Endothelial cell of umbilical vein (primary cell): ENCODE results near the gene CCDC3. TPM values are rescaled to one million over a fixed set of nuclear protein-coding genes. Genes with fewer than 3 reads are reported as not detected.

Experiments
- BruUV-seq: library from RNA; stranded (reverse); fragments of 400-500 nt; replicated peaks from 2 replicates; lab custom pipeline; 2021; lab: Mats Ljungman, UMichigan
- CTCF ChIA-PET: fragments of 300-600, 350-600 bp; sonication (Branson Sonifier 250); formaldehyde crosslinking; loops from one replicate; lab custom pipeline; 2021; ENCODE audit warnings: antibody characterized with exemption, inconsistent platforms; lab: Charles Lee
- POLR2A ChIA-PET: fragments of 300-600, 350-600 bp; sonication (Branson Sonifier 250); formaldehyde crosslinking; loops from one replicate; lab custom pipeline; 2021; ENCODE audit warnings: antibody characterized with exemption, inconsistent platforms; lab: Charles Lee
- DNase-seq: peaks from one replicate; pipeline ENCODE4 v3.0.0-alpha.2; 2011; ENCODE audit warnings: low read depth, low spot score
- FAIRE-seq: peaks from 2 replicates; lab custom pipeline; 2011; peaks lifted over from hg19 to GRCh38; lab: Jason Lieb, UNC
- H2AFZ ChIP-seq: 2 replicates; pipeline ENCODE4 v1.6.0; 2012; ENCODE audit warnings: low read depth, low read length, control low read depth, inconsistent platforms
- H3K27ac ChIP-seq: 2 replicates; pipeline ENCODE4 v1.5.1; 2011; ENCODE audit warnings: low read depth, mild to moderate bottlenecking, control low read depth, low read length, moderate library complexity; ENCODE audit not compliant: insufficient read depth
- H3K27me3 ChIP-seq, 2 experiments: 2 replicates each; pipeline versions ENCODE4 v1.6.0 to v1.6.1; 2011; ENCODE audit warnings: low read length in 2 of 2, mixed read lengths in 1 of 2; ENCODE audit not compliant: control insufficient read depth in 2 of 2, insufficient read depth in 2 of 2
- H3K36me3 ChIP-seq, 2 experiments: 2 replicates in 1 of 2; 3 replicates in 1 of 2; pipeline ENCODE4 v1.5.1; 2011; ENCODE audit warnings: low read length in 2 of 2, mild to moderate bottlenecking in 1 of 2, moderate library complexity in 1 of 2; ENCODE audit not compliant: control insufficient read depth in 2 of 2, insufficient read depth in 2 of 2; ENCODE audit errors: extremely low read depth in 1 of 2
- H3K4me1 ChIP-seq: 3 replicates; pipeline ENCODE4 v1.5.1; 2011; ENCODE audit warnings: mild to moderate bottlenecking, low read length; ENCODE audit not compliant: control insufficient read depth, insufficient read depth; ENCODE audit errors: extremely low read depth
- H3K4me2 ChIP-seq: 2 replicates; pipeline ENCODE4 v1.6.1; 2011; ENCODE audit warnings: low read length, control low read depth, mixed read lengths; ENCODE audit not compliant: insufficient read depth
- H3K4me3 ChIP-seq, 3 experiments: fragments of 200-600 bp in 1 of 3; sonication (generic), shearing (Covaris generic) in 1 of 3; replicated peaks in 1 of 3; 2 replicates each; pipeline ENCODE4 v1.5.1; 2011 to 2016; ENCODE audit warnings: control low read depth in 3 of 3, low read length in 3 of 3, mild to moderate bottlenecking in 2 of 3, inconsistent platforms in 1 of 3, low read depth in 1 of 3, moderate library complexity in 1 of 3; ENCODE audit not compliant: insufficient read depth in 1 of 3
- H3K79me2 ChIP-seq: 2 replicates; pipeline ENCODE4 v1.6.0; 2012; ENCODE audit warnings: low read length, inconsistent platforms; ENCODE audit not compliant: control insufficient read depth, insufficient read depth
- H3K9ac ChIP-seq: replicated peaks from 2 replicates; pipeline ENCODE3; 2011; ENCODE audit warnings: low read length, control low read depth; ENCODE audit not compliant: insufficient read depth; ENCODE audit errors: extremely low read depth
- H3K9me1 ChIP-seq: replicated peaks from 3 replicates; pipeline ENCODE4 v1.6.0; 2011; ENCODE audit warnings: mild to moderate bottlenecking, low read length; ENCODE audit not compliant: control insufficient read depth, insufficient read depth; ENCODE audit errors: extremely low read depth
- H3K9me3 ChIP-seq: replicated peaks from 2 replicates; pipeline ENCODE4 v1.5.1; 2012; ENCODE audit warnings: low read length, inconsistent platforms; ENCODE audit not compliant: control insufficient read depth, insufficient read depth
- H4K20me1 ChIP-seq: replicated peaks from 2 replicates; pipeline ENCODE3; 2011; ENCODE audit warnings: mild to moderate bottlenecking, low read length; ENCODE audit not compliant: control insufficient read depth, insufficient read depth; ENCODE audit errors: extremely low read depth
- CTCF ChIP-seq, 2 donors: IDR thresholded peaks; 1 replicate in 1 of 2; 2 replicates in 1 of 2; pipeline ENCODE4 v1.5.1; 2011; ENCODE audit warnings: low read length in 2 of 2, mild to moderate bottlenecking in 2 of 2, moderate library complexity in 2 of 2, control low read depth in 1 of 2, inconsistent platforms in 1 of 2, low read depth in 1 of 2; ENCODE audit not compliant: insufficient read depth in 1 of 2; ENCODE audit errors: extremely low read depth in 1 of 2
- EZH2 ChIP-seq: IDR thresholded peaks from 2 replicates; pipeline ENCODE4 v1.6.1; 2012; ENCODE audit warnings: borderline replicate concordance, low read depth, mild to moderate bottlenecking, moderate library complexity, low read length, inconsistent platforms; ENCODE audit not compliant: severe bottlenecking
- FOS ChIP-seq: IDR thresholded peaks from 2 replicates; pipeline ENCODE4 v1.6.1; 2011; ENCODE audit warnings: mild to moderate bottlenecking, low read length, moderate library complexity, borderline replicate concordance; ENCODE audit not compliant: insufficient read depth
- GATA2 ChIP-seq: IDR thresholded peaks from 2 replicates; pipeline ENCODE4 v1.7.0; 2011; ENCODE audit warnings: low read depth, mild to moderate bottlenecking, moderate library complexity, mixed read lengths, low read length; ENCODE audit not compliant: insufficient read length, insufficient read depth
- JUN ChIP-seq: IDR thresholded peaks from 2 replicates; pipeline ENCODE4 v1.6.1; 2011; ENCODE audit warnings: borderline replicate concordance, low read depth; ENCODE audit not compliant: insufficient read length, insufficient read depth
- MAX ChIP-seq: IDR thresholded peaks from 2 replicates; pipeline ENCODE4 v1.6.1; 2011; ENCODE audit not compliant: insufficient read depth, insufficient read length
- MYC ChIP-seq: IDR thresholded peaks from one replicate; pipeline ENCODE4 v1.6.1; 2011; ENCODE audit warnings: mild to moderate bottlenecking, low read depth, low read length
- POLR2A ChIP-seq: IDR thresholded peaks from 2 replicates; pipeline ENCODE4 v1.6.1; 2012; ENCODE audit warnings: low read depth, mild to moderate bottlenecking, control low read depth, low read length
- POLR2AphosphoS5 ChIP-seq: IDR thresholded peaks from 2 replicates; pipeline ENCODE4 v1.6.1; 2012; ENCODE audit warnings: low read depth, mild to moderate bottlenecking, control low read depth, low read length, moderate library complexity; ENCODE audit not compliant: insufficient read depth
- dilution Hi-C: fragments of 300-500 bp; cut with MboI; formaldehyde crosslinking; loops from one replicate; pipeline ENCODE4 v1.15.0; 2019; ENCODE audit warnings: low sequenced_read_pairs; ENCODE audit not compliant: extremely low pct_ligation_motif_present
- intact Hi-C: fragments of 100-400 bp; cut with micrococcal nuclease; formaldehyde crosslinking; loops from one replicate; pipeline ENCODE4 v1.10.0; 2022
- polyA plus RNA-seq, 4 experiments: library from polyadenylated mRNA; depleted of rRNA in 3 of 4; stranded (reverse) in 3 of 4; unstranded in 1 of 4; fragments of >200 nt; gene quantifications; 2 replicates each; pipeline versions ENCODE4 v1.2.1 to v1.2.3, GENCODE V29; 2011 to 2012; ENCODE audit warnings: missing spikeins in 1 of 4
- total RNA-seq: library from RNA; stranded (reverse); gene quantifications from 2 replicates; pipeline ENCODE4 v1.2.3, GENCODE V29; 2021

CCDC3 gene
- total and polyA plus RNA-seq, 2 donors (not counting 3 experiments of a cell fraction or from before 2014, with no cell fraction given): 0.90 to 1.4 TPM

- FAIRE-seq: no peak
- no peaks in the 10 kb centered on the region for H3K9me3 ChIP-seq
- DNase-seq: no peak
- no peaks in the 10 kb centered on the region for H3K36me3 ChIP-seq
- H3K4me1 ChIP-seq: no peaks in the 10 kb centered on the region
- no peak overlapping the region for H2AFZ ChIP-seq
- CTCF ChIA-PET: interaction anchor here (1.1 kb wide), 1 partner anchor 102 kb away, joined by 3 read pairs; no protein-coding TSS in a partner anchor
- no peak overlapping the region for H3K4me3 ChIP-seq
- no peak for TF ChIP-seq JUN
- TF ChIP-seq MYC: no peak
- TF ChIP-seq FOS: no peak
- TF ChIP-seq POLR2A: no peak
- TF ChIP-seq CTCF (IDR thresholded peaks at IDR 0.05; ENCODE audit: extremely low read depth in 1 of 2, insufficient read depth in 1 of 2, low read depth in 1 of 2, low read length in 2 of 2): no peak
- no peak for TF ChIP-seq MAX
- no peak for TF ChIP-seq GATA2
- no peak for TF ChIP-seq EZH2
- no peak for TF ChIP-seq POLR2AphosphoS5
- H4K20me1 ChIP-seq: no peaks in the 10 kb centered on the region
- intact Hi-C loops (no loop called here), dilution Hi-C loops (no loop called here)
- no peaks in the 10 kb centered on the region for H3K27me3 ChIP-seq
- H3K9me1 ChIP-seq: no peaks in the 10 kb centered on the region
- H3K27ac ChIP-seq: no peak overlapping the region
- no peak overlapping the region for H3K9ac ChIP-seq
- POLR2A ChIA-PET: no interaction called here
- BruUV-seq: no TSS peak
- no peak overlapping the region for H3K4me2 ChIP-seq
- no peaks in the 10 kb centered on the region for H3K79me2 ChIP-seq
Observed at GRCh38 chr10:12980713-12981306, 20.7 kb downstream of the CCDC3 start.
